WTC11 (cell line): Measurements from ENCODE around the gene KCNMA1. TPM values are rescaled to one million over a fixed set of nuclear protein-coding genes. Genes with fewer than 3 reads are reported as not detected.

Experiments
- ATAC-seq: fragments of 200-7000 bp; cut with Tn5 transposase; 2 replicates; pipeline ENCODE4 v1.10.0; 2021; ENCODE audit warnings: mild to moderate bottlenecking, moderate library complexity
- CTCF ChIA-PET: fragments of 300-600 bp; sonication (Branson Sonifier 250); formaldehyde crosslinking; loops from one replicate; lab custom pipeline; 2021; ENCODE audit warnings: antibody characterized with exemption; lab: Charles Lee
- POLR2A ChIA-PET: fragments of 350-600 bp; sonication (Branson Sonifier 250); formaldehyde crosslinking; loops from one replicate; lab custom pipeline; 2021; ENCODE audit warnings: antibody characterized with exemption; lab: Charles Lee
- DNase-seq: peaks from one replicate; pipeline ENCODE4 v3.0.0; 2021; ENCODE audit warnings: low spot score
- H3K27ac Mint-ChIP-seq: 2 replicates; pipeline ENCODE4 v1.8.0; 2021; ENCODE audit warnings: mixed read lengths
- H3K27me3 Mint-ChIP-seq: 2 replicates; pipeline ENCODE4 v1.8.0; 2021; ENCODE audit warnings: low read depth, mild to moderate bottlenecking, moderate library complexity, mixed read lengths
- H3K36me3 Mint-ChIP-seq: 2 replicates; pipeline ENCODE4 v1.8.0; 2021; ENCODE audit warnings: mixed read lengths
- H3K4me1 Mint-ChIP-seq: 2 replicates; pipeline ENCODE4 v1.8.0; 2022; ENCODE audit warnings: mixed read lengths
- H3K4me3 Mint-ChIP-seq: 2 replicates; pipeline ENCODE4 v1.8.0; 2021; ENCODE audit warnings: mild to moderate bottlenecking, moderate library complexity, mixed read lengths
- H3K9me3 Mint-ChIP-seq: 2 replicates; pipeline ENCODE4 v1.8.0; 2021; ENCODE audit warnings: mixed read lengths
- JUN ChIP-seq: sonication (generic); formaldehyde crosslinking; IDR thresholded peaks from 2 replicates; pipeline ENCODE4 v1.8.0; 2023; ENCODE audit warnings: mild to moderate bottlenecking, missing genetic modification reagents
- MYBL2 ChIP-seq: sonication (generic); formaldehyde crosslinking; IDR thresholded peaks from 2 replicates; pipeline ENCODE4 v1.8.1; 2023; ENCODE audit warnings: mild to moderate bottlenecking, moderate library complexity, missing genetic modification reagents
- NFATC4 ChIP-seq: fragments of 250-450 bp; sonication (Bioruptor Pico); IDR thresholded peaks from 2 replicates; pipeline ENCODE4 v1.9.0; 2021; ENCODE audit warnings: mild to moderate bottlenecking
- NR1H2 ChIP-seq: sonication (generic); formaldehyde crosslinking; IDR thresholded peaks from 2 replicates; pipeline ENCODE4 v1.9.0; 2021; ENCODE audit warnings: mild to moderate bottlenecking, moderate library complexity, missing genetic modification reagents
- NR2C2 ChIP-seq: sonication (generic); formaldehyde crosslinking; IDR thresholded peaks from 2 replicates; pipeline ENCODE4 v1.8.0; 2022; ENCODE audit warnings: mild to moderate bottlenecking, missing genetic modification reagents
- SOX15 ChIP-seq: fragments of 250-450 bp; sonication (Bioruptor Pico); IDR thresholded peaks from 2 replicates; pipeline ENCODE4 v1.9.0; 2021; ENCODE audit warnings: mild to moderate bottlenecking
- ZNF232 ChIP-seq: sonication (generic); formaldehyde crosslinking; IDR thresholded peaks from 2 replicates; pipeline ENCODE4 v1.8.0; 2022; ENCODE audit warnings: mild to moderate bottlenecking, missing genetic modification reagents
- ZNF281 ChIP-seq: sonication (generic); formaldehyde crosslinking; IDR thresholded peaks from 2 replicates; pipeline ENCODE4 v1.8.0; 2023; ENCODE audit warnings: mild to moderate bottlenecking, missing genetic modification reagents
- ZNF416 ChIP-seq: fragments of 250-450 bp; sonication (Bioruptor Pico); IDR thresholded peaks from 2 replicates; pipeline ENCODE4 v1.9.0; 2021; ENCODE audit warnings: mild to moderate bottlenecking, inconsistent platforms
- total RNA-seq: library from RNA; stranded (reverse); gene quantifications from 3 replicates; pipeline ENCODE4 v1.2.3, GENCODE V29; 2021
- TF ChIP-seq, protein P1 (sequence below): sonication (generic); formaldehyde crosslinking; IDR thresholded peaks from 2 replicates; pipeline ENCODE4 v1.8.0; 2022; ENCODE audit warnings: missing genetic modification reagents
- TF ChIP-seq, protein P2 (sequence below): fragments of 200-600 bp; IDR thresholded peaks from 2 replicates; pipeline ENCODE4 v1.8.0; 2022; ENCODE audit warnings: antibody characterized with exemption
- TF ChIP-seq, protein P3 (sequence below): sonication (generic); formaldehyde crosslinking; conservative IDR thresholded peaks from 2 replicates; pipeline ENCODE4 v1.8.1; 2022; ENCODE audit warnings: mild to moderate bottlenecking, missing genetic modification reagents
- TF ChIP-seq, protein P4 (sequence below): sonication (generic); formaldehyde crosslinking; IDR thresholded peaks from 2 replicates; pipeline ENCODE4 v1.8.1; 2022; ENCODE audit warnings: low read depth, missing genetic modification reagents, borderline replicate concordance
- TF ChIP-seq, protein P5 (sequence below): fragments of 250-450 bp; sonication (Bioruptor Pico); IDR thresholded peaks from 2 replicates; pipeline ENCODE4 v1.9.0; 2021; ENCODE audit warnings: mild to moderate bottlenecking

KCNMA1 gene
- total RNA-seq, 1 experiment from 2014 or later = 7.3 TPM

- TF ChIP-seq NFATC4 (no peak), MYBL2 (CRISPR knock-in tag) (no peak)
These were observed 418.6 kb downstream of the KCNMA1 start (continued) for GRCh38 chr10:77219046-77219445.

- Mint-ChIP-seq H3K9me3 (0 out of 2 replicates have a peak, but pooled peaks cover 7% of the 10 kb centered on the region), H3K27ac (no peak overlapping the region), H3K27me3 (no peaks in the 10 kb centered on the region), H3K4me1 (no peaks in the 10 kb centered on the region; the same call in 1 of the 2 replicates), H3K4me3 (no peak overlapping the region), H3K36me3 (no peaks in the 10 kb centered on the region)
- no peak for TF ChIP-seq NR1H2 (CRISPR knock-in tag)
- TF ChIP-seq, protein P1, sequence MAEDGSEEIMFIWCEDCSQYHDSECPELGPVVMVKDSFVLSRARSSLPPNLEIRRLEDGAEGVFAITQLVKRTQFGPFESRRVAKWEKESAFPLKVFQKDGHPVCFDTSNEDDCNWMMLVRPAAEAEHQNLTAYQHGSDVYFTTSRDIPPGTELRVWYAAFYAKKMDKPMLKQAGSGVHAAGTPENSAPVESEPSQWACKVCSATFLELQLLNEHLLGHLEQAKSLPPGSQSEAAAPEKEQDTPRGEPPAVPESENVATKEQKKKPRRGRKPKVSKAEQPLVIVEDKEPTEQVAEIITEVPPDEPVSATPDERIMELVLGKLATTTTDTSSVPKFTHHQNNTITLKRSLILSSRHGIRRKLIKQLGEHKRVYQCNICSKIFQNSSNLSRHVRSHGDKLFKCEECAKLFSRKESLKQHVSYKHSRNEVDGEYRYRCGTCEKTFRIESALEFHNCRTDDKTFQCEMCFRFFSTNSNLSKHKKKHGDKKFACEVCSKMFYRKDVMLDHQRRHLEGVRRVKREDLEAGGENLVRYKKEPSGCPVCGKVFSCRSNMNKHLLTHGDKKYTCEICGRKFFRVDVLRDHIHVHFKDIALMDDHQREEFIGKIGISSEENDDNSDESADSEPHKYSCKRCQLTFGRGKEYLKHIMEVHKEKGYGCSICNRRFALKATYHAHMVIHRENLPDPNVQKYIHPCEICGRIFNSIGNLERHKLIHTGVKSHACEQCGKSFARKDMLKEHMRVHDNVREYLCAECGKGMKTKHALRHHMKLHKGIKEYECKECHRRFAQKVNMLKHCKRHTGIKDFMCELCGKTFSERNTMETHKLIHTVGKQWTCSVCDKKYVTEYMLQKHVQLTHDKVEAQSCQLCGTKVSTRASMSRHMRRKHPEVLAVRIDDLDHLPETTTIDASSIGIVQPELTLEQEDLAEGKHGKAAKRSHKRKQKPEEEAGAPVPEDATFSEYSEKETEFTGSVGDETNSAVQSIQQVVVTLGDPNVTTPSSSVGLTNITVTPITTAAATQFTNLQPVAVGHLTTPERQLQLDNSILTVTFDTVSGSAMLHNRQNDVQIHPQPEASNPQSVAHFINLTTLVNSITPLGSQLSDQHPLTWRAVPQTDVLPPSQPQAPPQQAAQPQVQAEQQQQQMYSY (CRISPR knock-in tag) = no peak
- ChIA-PET CTCF (no interaction called here), POLR2A (no interaction called here)
- ATAC-seq (no peak), DNase-seq (no peak)
These were observed 422.8 kb downstream of the KCNMA1 start for GRCh38 chr10:77214799-77215198.

DNA sequence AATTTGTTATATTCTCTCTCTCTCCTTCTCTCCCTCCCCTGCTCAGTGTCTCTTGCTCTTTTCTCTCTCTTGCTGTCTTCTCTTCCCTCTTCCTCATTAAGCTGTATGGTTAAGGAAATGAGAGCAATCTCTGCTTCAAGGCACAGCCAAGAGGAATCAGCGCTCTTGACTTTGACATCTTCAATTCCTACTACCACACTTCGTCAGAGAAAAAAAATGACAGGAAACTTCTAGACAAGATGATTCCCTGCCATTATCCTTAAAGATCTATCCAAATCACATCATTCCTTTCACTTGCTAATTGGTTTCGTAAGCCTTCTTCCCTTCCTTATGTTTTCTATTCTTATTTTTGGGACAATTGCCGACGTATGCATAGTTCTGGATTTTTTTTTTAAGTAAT lies 425.0 kb downstream of the KCNMA1 start:
- H3K36me3 Mint-ChIP-seq = no peaks in the 10 kb centered on the region
- ChIA-PET CTCF (no interaction called here), POLR2A (no interaction called here)
- H3K27ac Mint-ChIP-seq = no peak overlapping the region
- no peak overlapping the region for H3K4me3 Mint-ChIP-seq
- H3K9me3 Mint-ChIP-seq = 0 out of 2 replicates have a peak, but pooled peaks cover 7% of the 10 kb centered on the region
- H3K4me1 Mint-ChIP-seq = no peaks in the 10 kb centered on the region; the same call in 1 of the 2 replicates
- no peak for ATAC-seq
- no peak for DNase-seq
- H3K27me3 Mint-ChIP-seq = no peaks in the 10 kb centered on the region
- TF ChIP-seq, protein P2, sequence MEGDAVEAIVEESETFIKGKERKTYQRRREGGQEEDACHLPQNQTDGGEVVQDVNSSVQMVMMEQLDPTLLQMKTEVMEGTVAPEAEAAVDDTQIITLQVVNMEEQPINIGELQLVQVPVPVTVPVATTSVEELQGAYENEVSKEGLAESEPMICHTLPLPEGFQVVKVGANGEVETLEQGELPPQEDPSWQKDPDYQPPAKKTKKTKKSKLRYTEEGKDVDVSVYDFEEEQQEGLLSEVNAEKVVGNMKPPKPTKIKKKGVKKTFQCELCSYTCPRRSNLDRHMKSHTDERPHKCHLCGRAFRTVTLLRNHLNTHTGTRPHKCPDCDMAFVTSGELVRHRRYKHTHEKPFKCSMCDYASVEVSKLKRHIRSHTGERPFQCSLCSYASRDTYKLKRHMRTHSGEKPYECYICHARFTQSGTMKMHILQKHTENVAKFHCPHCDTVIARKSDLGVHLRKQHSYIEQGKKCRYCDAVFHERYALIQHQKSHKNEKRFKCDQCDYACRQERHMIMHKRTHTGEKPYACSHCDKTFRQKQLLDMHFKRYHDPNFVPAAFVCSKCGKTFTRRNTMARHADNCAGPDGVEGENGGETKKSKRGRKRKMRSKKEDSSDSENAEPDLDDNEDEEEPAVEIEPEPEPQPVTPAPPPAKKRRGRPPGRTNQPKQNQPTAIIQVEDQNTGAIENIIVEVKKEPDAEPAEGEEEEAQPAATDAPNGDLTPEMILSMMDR = no peak
- TF ChIP-seq, protein P1 (CRISPR knock-in tag) = no peak
- TF ChIP-seq, protein P3, sequence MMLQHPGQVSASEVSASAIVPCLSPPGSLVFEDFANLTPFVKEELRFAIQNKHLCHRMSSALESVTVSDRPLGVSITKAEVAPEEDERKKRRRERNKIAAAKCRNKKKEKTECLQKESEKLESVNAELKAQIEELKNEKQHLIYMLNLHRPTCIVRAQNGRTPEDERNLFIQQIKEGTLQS (CRISPR knock-in tag) = no peak
- TF ChIP-seq SOX15 (CRISPR knock-in tag) (no peak), ZNF232 (CRISPR knock-in tag) (no peak), NR2C2 (CRISPR knock-in tag) (no peak), ZNF416 (CRISPR knock-in tag) (no peak), NFATC4 (no peak), ZNF281 (CRISPR knock-in tag) (no peak), JUN (CRISPR knock-in tag) (no peak)
- TF ChIP-seq, protein P4, sequence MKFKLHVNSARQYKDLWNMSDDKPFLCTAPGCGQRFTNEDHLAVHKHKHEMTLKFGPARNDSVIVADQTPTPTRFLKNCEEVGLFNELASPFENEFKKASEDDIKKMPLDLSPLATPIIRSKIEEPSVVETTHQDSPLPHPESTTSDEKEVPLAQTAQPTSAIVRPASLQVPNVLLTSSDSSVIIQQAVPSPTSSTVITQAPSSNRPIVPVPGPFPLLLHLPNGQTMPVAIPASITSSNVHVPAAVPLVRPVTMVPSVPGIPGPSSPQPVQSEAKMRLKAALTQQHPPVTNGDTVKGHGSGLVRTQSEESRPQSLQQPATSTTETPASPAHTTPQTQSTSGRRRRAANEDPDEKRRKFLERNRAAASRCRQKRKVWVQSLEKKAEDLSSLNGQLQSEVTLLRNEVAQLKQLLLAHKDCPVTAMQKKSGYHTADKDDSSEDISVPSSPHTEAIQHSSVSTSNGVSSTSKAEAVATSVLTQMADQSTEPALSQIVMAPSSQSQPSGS (CRISPR knock-in tag) = no peak
- TF ChIP-seq, protein P5, sequence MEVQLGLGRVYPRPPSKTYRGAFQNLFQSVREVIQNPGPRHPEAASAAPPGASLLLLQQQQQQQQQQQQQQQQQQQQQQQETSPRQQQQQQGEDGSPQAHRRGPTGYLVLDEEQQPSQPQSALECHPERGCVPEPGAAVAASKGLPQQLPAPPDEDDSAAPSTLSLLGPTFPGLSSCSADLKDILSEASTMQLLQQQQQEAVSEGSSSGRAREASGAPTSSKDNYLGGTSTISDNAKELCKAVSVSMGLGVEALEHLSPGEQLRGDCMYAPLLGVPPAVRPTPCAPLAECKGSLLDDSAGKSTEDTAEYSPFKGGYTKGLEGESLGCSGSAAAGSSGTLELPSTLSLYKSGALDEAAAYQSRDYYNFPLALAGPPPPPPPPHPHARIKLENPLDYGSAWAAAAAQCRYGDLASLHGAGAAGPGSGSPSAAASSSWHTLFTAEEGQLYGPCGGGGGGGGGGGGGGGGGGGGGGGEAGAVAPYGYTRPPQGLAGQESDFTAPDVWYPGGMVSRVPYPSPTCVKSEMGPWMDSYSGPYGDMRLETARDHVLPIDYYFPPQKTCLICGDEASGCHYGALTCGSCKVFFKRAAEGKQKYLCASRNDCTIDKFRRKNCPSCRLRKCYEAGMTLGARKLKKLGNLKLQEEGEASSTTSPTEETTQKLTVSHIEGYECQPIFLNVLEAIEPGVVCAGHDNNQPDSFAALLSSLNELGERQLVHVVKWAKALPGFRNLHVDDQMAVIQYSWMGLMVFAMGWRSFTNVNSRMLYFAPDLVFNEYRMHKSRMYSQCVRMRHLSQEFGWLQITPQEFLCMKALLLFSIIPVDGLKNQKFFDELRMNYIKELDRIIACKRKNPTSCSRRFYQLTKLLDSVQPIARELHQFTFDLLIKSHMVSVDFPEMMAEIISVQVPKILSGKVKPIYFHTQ (CRISPR knock-in tag) = no peak
